Measurements from ENCODE around the gene SMIM30.
"Not testable (repeated sequence)": the region's sequence is repeated elsewhere in the genome, so short reads cannot be mapped to it uniquely, and the experiment has no call there.

Gene SMIM30

GRCh38 chr7:113118074-113118959, at the start of gene SMIM30:
Gene SMIM30 (minus strand): TSS chr7:113118554. CDS start chr7:113117578, 976 bp downstream.
- peak; percentile 33 to 87 for DNase-seq (ENCODE audit: low read depth in 1 of 2, low spot score in 1 of 2)
- no peak for TF ChIP-seq JUND (IDR thresholded peaks at IDR 0.05; ENCODE audit: low read depth)
- in situ Hi-C loops (cut with HindIII; ENCODE audit: low pct_unique_long_range_greater_than_20kb, low sequenced_read_pairs): no loop called here

GRCh38 chr7:113166176-113166575, 47.8 kb upstream of the SMIM30 start:
- in situ Hi-C loops (cut with HindIII; ENCODE audit: low pct_unique_long_range_greater_than_20kb, low sequenced_read_pairs); DNase-seq (ENCODE audit: low read depth in 1 of 2, low spot score in 1 of 2): not testable (repeated sequence)

- in situ Hi-C loops (cut with HindIII; ENCODE audit: low pct_unique_long_range_greater_than_20kb, low sequenced_read_pairs): no loop called here
- DNase-seq (ENCODE audit: low read depth in 1 of 2, low spot score in 1 of 2): no peak
- no peak for TF ChIP-seq JUND (IDR thresholded peaks at IDR 0.05; ENCODE audit: low read depth)
Measured at GRCh38 chr7:113161050-113161449, 42.7 kb upstream of the SMIM30 start.

- in situ Hi-C loops (cut with HindIII; ENCODE audit: low pct_unique_long_range_greater_than_20kb, low sequenced_read_pairs): no loop called here
- DNase-seq (ENCODE audit: low read depth in 1 of 2, low spot score in 1 of 2): peak; percentile 7 to 61
- no peak for TF ChIP-seq JUND (IDR thresholded peaks at IDR 0.05; ENCODE audit: low read depth)
Measured at GRCh38 chr7:113159746-113160339, 41.5 kb upstream of the SMIM30 start.

- DNase-seq (ENCODE audit: low read depth in 1 of 2, low spot score in 1 of 2): no peak
- no peak for TF ChIP-seq JUND (IDR thresholded peaks at IDR 0.05; ENCODE audit: low read depth)
- in situ Hi-C loops (cut with HindIII; ENCODE audit: low pct_unique_long_range_greater_than_20kb, low sequenced_read_pairs): no loop called here
Measured at GRCh38 chr7:113158756-113159155, 40.4 kb upstream of the SMIM30 start.

GRCh38 chr7:113154117-113154516, 35.8 kb upstream of the SMIM30 start:
- no peak for DNase-seq (ENCODE audit: low read depth in 1 of 2, low spot score in 1 of 2)

GRCh38 chr7:113144817-113145216, 26.5 kb upstream of the SMIM30 start:
- in situ Hi-C loops (cut with HindIII; ENCODE audit: low pct_unique_long_range_greater_than_20kb, low sequenced_read_pairs): no loop called here
- TF ChIP-seq JUND (IDR thresholded peaks at IDR 0.05; ENCODE audit: low read depth): no peak
- DNase-seq (ENCODE audit: low read depth in 1 of 2, low spot score in 1 of 2): no peak

More at GRCh38 chr7:113154117-113154516, 35.8 kb upstream of the SMIM30 start:
- in situ Hi-C loops (cut with HindIII; ENCODE audit: low pct_unique_long_range_greater_than_20kb, low sequenced_read_pairs): no loop called here
- no peak for TF ChIP-seq JUND (IDR thresholded peaks at IDR 0.05; ENCODE audit: low read depth)

GRCh38 chr7:113143486-113144257, 25.3 kb upstream of the SMIM30 start:
- in situ Hi-C loops (cut with HindIII; ENCODE audit: low pct_unique_long_range_greater_than_20kb, low sequenced_read_pairs): no loop called here
- no peak for DNase-seq (ENCODE audit: low read depth in 1 of 2, low spot score in 1 of 2)
- TF ChIP-seq JUND (IDR thresholded peaks at IDR 0.05; ENCODE audit: low read depth): no peak

GRCh38 chr7:113142385-113143119, 24.2 kb upstream of the SMIM30 start:
- DNase-seq (ENCODE audit: low read depth in 1 of 2, low spot score in 1 of 2): no peak
- in situ Hi-C loops (cut with HindIII; ENCODE audit: low pct_unique_long_range_greater_than_20kb, low sequenced_read_pairs): no loop called here
- TF ChIP-seq JUND (IDR thresholded peaks at IDR 0.05; ENCODE audit: low read depth): no peak

- in situ Hi-C loops (cut with HindIII; ENCODE audit: low pct_unique_long_range_greater_than_20kb, low sequenced_read_pairs): no loop called here
- no peak for DNase-seq (ENCODE audit: low read depth in 1 of 2, low spot score in 1 of 2)
- TF ChIP-seq JUND (IDR thresholded peaks at IDR 0.05; ENCODE audit: low read depth): no peak
Measured at GRCh38 chr7:113141803-113142202, 23.4 kb upstream of the SMIM30 start.

GRCh38 chr7:113140956-113141355, 22.6 kb upstream of the SMIM30 start:
- TF ChIP-seq JUND (IDR thresholded peaks at IDR 0.05; ENCODE audit: low read depth): no peak
- DNase-seq (ENCODE audit: low read depth in 1 of 2, low spot score in 1 of 2): no peak
- in situ Hi-C loops (cut with HindIII; ENCODE audit: low pct_unique_long_range_greater_than_20kb, low sequenced_read_pairs): no loop called here

GRCh38 chr7:113137241-113137640, 18.9 kb upstream of the SMIM30 start:
- no peak for DNase-seq (ENCODE audit: low read depth in 1 of 2, low spot score in 1 of 2)
- in situ Hi-C loops (cut with HindIII; ENCODE audit: low pct_unique_long_range_greater_than_20kb, low sequenced_read_pairs): no loop called here

More at GRCh38 chr7:113137241-113137640, 18.9 kb upstream of the SMIM30 start:
- no peak for TF ChIP-seq JUND (IDR thresholded peaks at IDR 0.05; ENCODE audit: low read depth)

Data from T47D (cell line).